Keratinocyte (primary cell): ENCODE data around the gene CHIT1. TPM values are rescaled to one million over a fixed set of nuclear protein-coding genes. Genes with fewer than 3 reads are reported as not detected.

ENCODE experiments used
- DNase-seq: peaks from one replicate; pipeline ENCODE4 v3.0.0-alpha.2; 2011; ENCODE audit warnings: low read depth, missing footprints, low spot score
- FAIRE-seq: peaks from 2 replicates; lab custom pipeline; 2011; peaks lifted over from hg19 to GRCh38; lab: Jason Lieb, UNC
- H2AFZ ChIP-seq: 2 replicates; pipeline ENCODE4 v1.6.0; 2012; ENCODE audit warnings: low read length, control low read depth, inconsistent platforms; ENCODE audit not compliant: control insufficient read depth
- H3K27ac ChIP-seq: 2 replicates; pipeline ENCODE4 v1.5.1; 2011; ENCODE audit warnings: low read length; ENCODE audit not compliant: control insufficient read depth, insufficient read depth
- H3K27me3 ChIP-seq: 3 replicates; pipeline ENCODE4 v1.6.0; 2011; ENCODE audit warnings: low read length; ENCODE audit not compliant: control insufficient read depth, insufficient read depth; ENCODE audit errors: extremely low read depth
- H3K36me3 ChIP-seq, 2 experiments: 2 replicates in 1 of 2; 3 replicates in 1 of 2; pipeline ENCODE4 v1.5.1; 2011; ENCODE audit warnings: low read length in 2 of 2, mild to moderate bottlenecking in 1 of 2; ENCODE audit not compliant: control insufficient read depth in 2 of 2, insufficient read depth in 2 of 2; ENCODE audit errors: extremely low read depth in 1 of 2
- H3K4me1 ChIP-seq: 3 replicates; pipeline ENCODE4 v1.5.1; 2011; ENCODE audit warnings: low read length; ENCODE audit not compliant: control insufficient read depth, insufficient read depth; ENCODE audit errors: extremely low read depth
- H3K4me2 ChIP-seq: 3 replicates; pipeline ENCODE4 v1.6.0; 2011; ENCODE audit warnings: low read depth, low read length; ENCODE audit not compliant: control insufficient read depth, insufficient read depth; ENCODE audit errors: extremely low read depth
- H3K4me3 ChIP-seq, 3 experiments: fragments of 200-600 bp in 1 of 3; sonication (generic) in 1 of 3; 2 replicates in 2 of 3; 3 replicates in 1 of 3; pipeline ENCODE4 v1.5.1; 2011 to 2016; ENCODE audit warnings: low read length in 3 of 3, mild to moderate bottlenecking in 3 of 3, control low read depth in 2 of 3, inconsistent platforms in 1 of 3, low read depth in 1 of 3, mixed read lengths in 1 of 3, mixed run types in 1 of 3, moderate library complexity in 1 of 3; ENCODE audit not compliant: control insufficient read depth in 2 of 3, insufficient read depth in 2 of 3; ENCODE audit errors: extremely low read depth in 1 of 3
- H3K79me2 ChIP-seq: 2 replicates; pipeline ENCODE4 v1.6.0; 2012; ENCODE audit warnings: low read length; ENCODE audit not compliant: control insufficient read depth, insufficient read depth
- H3K9ac ChIP-seq: 3 replicates; pipeline ENCODE4 v1.6.0; 2011; ENCODE audit warnings: low read length; ENCODE audit not compliant: control insufficient read depth, insufficient read depth; ENCODE audit errors: extremely low read depth
- H3K9me1 ChIP-seq: 3 replicates; pipeline ENCODE4 v1.6.0; 2011; ENCODE audit warnings: low read length; ENCODE audit not compliant: control insufficient read depth, insufficient read depth; ENCODE audit errors: extremely low read depth
- H3K9me3 ChIP-seq: 2 replicates; pipeline ENCODE4 v1.5.1; 2012; ENCODE audit warnings: low read depth, low read length; ENCODE audit not compliant: control insufficient read depth
- H4K20me1 ChIP-seq: 3 replicates; pipeline ENCODE4 v1.6.0; 2011; ENCODE audit warnings: low read length; ENCODE audit not compliant: control insufficient read depth, insufficient read depth; ENCODE audit errors: extremely low read depth
- EZH2 ChIP-seq: IDR thresholded peaks from one replicate; pipeline ENCODE4 v1.6.1; 2012; ENCODE audit warnings: inconsistent platforms, mild to moderate bottlenecking, low read length, moderate library complexity
- dilution Hi-C: fragments of 300-500 bp; cut with MboI; formaldehyde crosslinking; loops from one replicate; pipeline ENCODE4 v1.7.0; 2020; ENCODE audit warnings: low sequenced_read_pairs; ENCODE audit not compliant: extremely low pct_ligation_motif_present
- polyA plus RNA-seq, 5 experiments: library from polyadenylated mRNA; depleted of rRNA in 3 of 5; stranded (reverse) in 3 of 5; stranded (forward) in 1 of 5; unstranded in 1 of 5; fragments of >200 nt; gene quantifications; 1 replicate in 1 of 5; 2 replicates in 3 of 5; 3 replicates in 1 of 5; pipeline versions ENCODE4 v1.2.1 to v1.2.3, GENCODE V29; 2011 to 2012; ENCODE audit warnings: missing spikeins in 2 of 5, low read depth in 1 of 5, low replicate concordance in 1 of 5
- TF ChIP-seq, protein P1 (sequence below), 3 experiments: IDR thresholded peaks in 1 of 3; conservative IDR thresholded peaks in 1 of 3; optimal IDR thresholded peaks in 1 of 3; 2 replicates in 2 of 3; 3 replicates in 1 of 3; pipeline versions ENCODE3 to v1.5.1; 2011; ENCODE audit warnings: low read length in 3 of 3, mild to moderate bottlenecking in 3 of 3, moderate library complexity in 2 of 3, control low read depth in 1 of 3, inconsistent platforms in 1 of 3; ENCODE audit not compliant: insufficient read depth in 2 of 3; ENCODE audit errors: extremely low read depth in 1 of 3

The CHIT1 gene
- polyA plus RNA-seq, 1 donor (not counting 4 experiments of a cell fraction or from before 2014, with no cell fraction given), result not detected

DNA sequence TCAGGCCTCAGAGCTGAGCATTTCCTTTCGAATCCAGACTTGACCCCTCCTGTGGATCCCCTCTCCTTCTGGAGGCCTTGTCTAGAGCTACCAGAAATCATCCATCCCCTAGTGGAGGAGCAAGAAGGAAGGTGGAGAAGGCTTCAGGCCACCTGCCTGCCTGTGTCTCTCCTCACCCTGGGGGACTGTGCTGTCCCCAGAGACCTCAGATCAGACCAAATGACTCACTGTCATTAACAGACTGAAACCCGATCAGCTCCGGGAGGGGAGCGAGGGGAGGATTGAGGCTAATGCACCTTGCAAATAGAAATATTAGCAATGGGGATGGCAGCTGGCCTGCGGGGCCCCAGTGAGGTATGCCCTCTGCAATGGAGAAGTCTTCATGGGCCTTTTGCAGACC lies 55.9 kb downstream of the CHIT1 start:
- DNase-seq (no peak), FAIRE-seq (no peak)
- dilution Hi-C loops, result no loop called here
- Histone ChIP-seq H2AFZ (no peak overlapping the region), H3K4me3 (no peak overlapping the region), H4K20me1 (no peaks in the 10 kb centered on the region), H3K9ac (no peak overlapping the region), H3K9me1 (no peaks in the 10 kb centered on the region), H3K9me3 (no peaks in the 10 kb centered on the region), H3K27me3 (peaks cover 4% of the 10 kb centered on the region), H3K27ac (no peak overlapping the region), H3K4me2 (no peak overlapping the region), H3K79me2 (no peaks in the 10 kb centered on the region), H3K4me1 (no peaks in the 10 kb centered on the region), H3K36me3 (no peaks in the 10 kb centered on the region)
- no peak for TF ChIP-seq EZH2

DNA sequence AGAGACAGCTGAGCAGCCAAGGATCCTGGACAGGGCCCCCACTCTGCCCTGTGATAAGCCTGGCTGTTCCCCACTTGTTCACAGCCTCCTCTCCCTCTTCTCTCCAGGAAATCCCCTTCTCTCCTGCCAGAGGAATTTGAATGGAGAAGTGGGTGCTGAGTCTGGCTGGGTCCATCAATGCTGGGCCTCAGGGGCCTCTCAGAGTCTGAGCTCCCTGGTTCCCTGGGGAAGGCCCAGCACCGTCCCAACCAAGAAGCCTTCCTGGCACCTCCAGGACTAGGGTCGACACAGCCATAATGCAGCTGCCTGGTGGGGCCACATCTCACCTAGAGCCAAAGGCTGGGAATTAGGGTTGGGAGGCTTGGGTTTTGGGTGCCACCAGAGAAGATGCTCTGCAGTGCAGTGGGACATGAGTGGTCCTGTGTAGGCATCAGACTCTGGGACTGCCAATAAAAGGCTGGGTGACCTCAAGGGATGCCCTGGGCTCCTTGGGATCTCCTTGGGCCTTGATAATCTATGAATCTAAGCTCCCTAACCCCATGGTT lies 56.4 kb downstream of the CHIT1 start:
- peaks cover 4% of the 10 kb centered on the region for H3K27me3 ChIP-seq
- no peak overlapping the region for H2AFZ ChIP-seq
- TF ChIP-seq, protein P1, sequence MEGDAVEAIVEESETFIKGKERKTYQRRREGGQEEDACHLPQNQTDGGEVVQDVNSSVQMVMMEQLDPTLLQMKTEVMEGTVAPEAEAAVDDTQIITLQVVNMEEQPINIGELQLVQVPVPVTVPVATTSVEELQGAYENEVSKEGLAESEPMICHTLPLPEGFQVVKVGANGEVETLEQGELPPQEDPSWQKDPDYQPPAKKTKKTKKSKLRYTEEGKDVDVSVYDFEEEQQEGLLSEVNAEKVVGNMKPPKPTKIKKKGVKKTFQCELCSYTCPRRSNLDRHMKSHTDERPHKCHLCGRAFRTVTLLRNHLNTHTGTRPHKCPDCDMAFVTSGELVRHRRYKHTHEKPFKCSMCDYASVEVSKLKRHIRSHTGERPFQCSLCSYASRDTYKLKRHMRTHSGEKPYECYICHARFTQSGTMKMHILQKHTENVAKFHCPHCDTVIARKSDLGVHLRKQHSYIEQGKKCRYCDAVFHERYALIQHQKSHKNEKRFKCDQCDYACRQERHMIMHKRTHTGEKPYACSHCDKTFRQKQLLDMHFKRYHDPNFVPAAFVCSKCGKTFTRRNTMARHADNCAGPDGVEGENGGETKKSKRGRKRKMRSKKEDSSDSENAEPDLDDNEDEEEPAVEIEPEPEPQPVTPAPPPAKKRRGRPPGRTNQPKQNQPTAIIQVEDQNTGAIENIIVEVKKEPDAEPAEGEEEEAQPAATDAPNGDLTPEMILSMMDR (optimal IDR thresholded peaks at IDR 0.05 in 1 of 3, IDR thresholded peaks at IDR 0.05 in 1 of 3, conservative IDR thresholded peaks at IDR 0.05 in 1 of 3; ENCODE audit: extremely low read depth in 1 of 3, insufficient read depth in 2 of 3, low read length in 3 of 3), result no peak
- TF ChIP-seq EZH2, result no peak
- no peaks in the 10 kb centered on the region for H3K9me1 ChIP-seq
- no peak overlapping the region for H3K27ac ChIP-seq
- H3K4me1 ChIP-seq, result no peaks in the 10 kb centered on the region
- H4K20me1 ChIP-seq, result no peaks in the 10 kb centered on the region
- DNase-seq (no peak), FAIRE-seq (no peak)
- H3K4me2 ChIP-seq, result no peak overlapping the region
- dilution Hi-C loops, result no loop called here
- H3K4me3 ChIP-seq, result no peak overlapping the region
- H3K9me3 ChIP-seq, result no peaks in the 10 kb centered on the region
- H3K36me3 ChIP-seq, result no peaks in the 10 kb centered on the region
- H3K79me2 ChIP-seq, result no peaks in the 10 kb centered on the region
- no peak overlapping the region for H3K9ac ChIP-seq
